ENCODE data around the gene PTPN6. TPM values are rescaled to one million over a fixed set of nuclear protein-coding genes. Genes with fewer than 3 reads are reported as not detected.
"Not testable (repeated sequence)": the region's sequence is repeated elsewhere in the genome, so short reads cannot be mapped to it uniquely, and the experiment has no call there.

PTPN6 gene
- 0.29 and 8.5 TPM in 2 replicates for total RNA-seq

DNA sequence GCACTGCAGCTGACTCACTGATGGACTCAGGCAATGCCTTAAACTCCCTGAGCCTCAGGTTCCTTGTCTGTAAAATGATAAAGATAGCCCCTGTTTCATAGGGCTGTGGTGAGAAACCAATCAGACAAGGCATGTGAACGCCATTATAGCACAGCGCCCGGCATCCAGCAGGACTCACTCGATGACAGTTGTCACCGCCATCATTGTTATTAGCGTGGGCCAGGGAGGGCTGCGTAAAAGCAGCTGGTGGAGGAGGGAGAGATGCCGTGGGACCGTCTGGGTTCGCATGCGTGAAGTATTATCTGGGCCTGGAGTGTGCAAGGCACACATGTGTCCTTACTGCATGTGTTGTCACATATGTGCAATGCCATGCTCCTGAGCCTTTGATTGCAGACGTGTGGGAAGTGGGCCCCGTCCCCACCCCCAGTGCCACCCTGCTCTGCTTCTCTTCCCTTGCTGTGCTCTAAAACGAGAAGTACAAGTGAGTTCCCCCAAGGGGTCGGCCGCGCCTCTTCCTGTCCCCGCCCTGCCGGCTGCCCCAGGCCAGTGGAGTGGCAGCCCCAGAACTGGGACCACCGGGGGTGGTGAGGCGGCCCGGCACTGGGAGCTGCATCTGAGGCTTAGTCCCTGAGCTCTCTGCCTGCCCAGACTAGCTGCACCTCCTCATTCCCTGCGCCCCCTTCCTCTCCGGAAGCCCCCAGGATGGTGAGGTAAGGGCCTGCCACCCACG lies at the start of gene PTPN6:
Gene PTPN6, plus strand, starts transcription at position 546 of the 730 bp plus-strand sequence. Its CDS starts 157 bp downstream, at position 703.
- DNase-seq (ENCODE audit: extremely low read depth, low read depth, low spot score): no peak

DNA sequence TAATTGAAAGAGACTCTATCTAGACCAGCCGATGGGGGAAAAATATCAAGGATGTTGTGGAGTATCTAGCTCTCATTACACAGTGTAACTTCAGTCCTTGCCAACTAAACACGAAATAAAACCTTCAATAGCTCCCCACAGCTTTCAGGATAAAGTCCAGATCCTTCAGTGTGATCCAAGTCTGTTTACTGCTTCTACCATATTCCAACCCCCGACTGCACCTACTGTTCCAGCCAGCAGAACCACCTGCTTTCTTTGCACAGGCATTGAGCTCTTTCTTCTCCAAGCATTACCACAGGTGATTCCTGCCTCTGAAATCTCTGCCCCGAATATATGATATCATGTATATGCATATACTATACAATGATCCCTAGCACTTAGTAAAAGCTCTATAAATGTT lies 48.7 kb upstream of the PTPN6 start:
- no peak for DNase-seq (ENCODE audit: extremely low read depth, low read depth, low spot score)

DNA sequence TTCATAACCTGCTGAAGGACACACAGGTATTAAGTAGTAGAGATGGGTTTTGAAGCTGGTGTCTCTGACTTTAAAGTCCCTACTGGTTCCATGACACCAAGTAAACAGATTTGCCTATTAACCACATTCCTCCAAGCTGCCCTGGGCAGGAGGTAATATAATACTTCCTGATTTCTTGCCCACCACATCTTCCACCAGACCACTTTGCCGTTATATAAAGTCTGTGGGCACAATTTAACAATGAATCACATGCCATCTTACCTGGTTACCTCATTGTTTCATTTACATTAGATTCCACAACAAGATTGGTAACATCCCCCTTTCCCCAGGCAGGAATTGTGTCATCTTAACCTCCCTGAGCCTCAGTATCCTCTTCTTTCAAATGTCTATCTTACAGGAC lies 47.4 kb upstream of the PTPN6 start:
- no peak for DNase-seq (ENCODE audit: extremely low read depth, low read depth, low spot score)

DNA sequence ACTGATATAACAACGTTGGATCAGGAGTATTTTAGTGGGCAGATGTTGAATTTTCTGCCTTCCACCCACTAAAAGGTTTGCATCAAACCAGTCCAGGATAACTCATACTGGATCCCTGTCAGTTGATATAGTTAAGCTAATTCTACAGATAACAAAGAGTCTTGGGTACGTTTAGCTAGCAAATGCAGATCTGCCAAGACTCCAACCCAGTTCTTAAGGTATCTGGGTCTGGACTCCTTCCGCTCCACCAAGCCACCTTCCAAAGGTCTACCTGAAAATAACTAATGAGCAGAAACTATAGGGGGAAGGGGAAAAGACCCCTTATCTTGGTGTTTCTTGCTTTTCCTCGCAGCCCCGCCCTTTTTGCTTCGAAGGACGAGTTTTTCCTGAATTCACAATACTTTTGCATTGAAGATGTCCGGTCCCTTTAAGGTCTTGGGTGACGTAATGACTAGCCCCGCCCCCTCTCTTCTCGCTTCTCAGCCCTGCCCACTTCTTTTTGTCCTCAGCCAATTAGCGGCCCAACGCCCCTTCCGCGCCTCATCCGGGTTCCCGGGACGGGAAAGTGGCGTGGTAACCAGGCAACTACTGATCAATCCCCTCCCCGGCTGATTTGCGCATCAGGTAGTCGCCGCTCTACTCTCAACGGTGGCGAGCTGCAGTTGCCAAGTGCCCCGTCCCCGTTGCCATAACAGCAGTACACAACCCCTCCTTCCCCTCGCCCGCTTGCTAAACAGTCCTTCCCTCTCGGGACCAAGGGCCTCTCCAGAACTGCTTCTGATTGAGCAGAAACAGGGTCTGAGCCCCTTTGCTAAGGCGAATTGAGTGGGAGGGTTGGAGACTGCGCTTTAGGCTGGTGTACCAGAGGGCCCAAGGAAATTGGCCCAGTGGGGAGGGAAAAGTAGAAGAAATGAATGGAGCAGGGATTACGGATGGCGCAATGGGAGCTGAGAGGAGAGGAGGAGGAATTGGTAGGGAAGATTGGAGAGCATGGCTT lies 46.6 kb upstream of the PTPN6 start, which contains the start of gene LRRC23:
Gene LRRC23, plus strand, starts transcription at position 543 of the 997 bp plus-strand sequence. CDS start 812 bp downstream, outside the sequence.
- peak; percentile 80 for DNase-seq (ENCODE audit: extremely low read depth, low read depth, low spot score)

DNA sequence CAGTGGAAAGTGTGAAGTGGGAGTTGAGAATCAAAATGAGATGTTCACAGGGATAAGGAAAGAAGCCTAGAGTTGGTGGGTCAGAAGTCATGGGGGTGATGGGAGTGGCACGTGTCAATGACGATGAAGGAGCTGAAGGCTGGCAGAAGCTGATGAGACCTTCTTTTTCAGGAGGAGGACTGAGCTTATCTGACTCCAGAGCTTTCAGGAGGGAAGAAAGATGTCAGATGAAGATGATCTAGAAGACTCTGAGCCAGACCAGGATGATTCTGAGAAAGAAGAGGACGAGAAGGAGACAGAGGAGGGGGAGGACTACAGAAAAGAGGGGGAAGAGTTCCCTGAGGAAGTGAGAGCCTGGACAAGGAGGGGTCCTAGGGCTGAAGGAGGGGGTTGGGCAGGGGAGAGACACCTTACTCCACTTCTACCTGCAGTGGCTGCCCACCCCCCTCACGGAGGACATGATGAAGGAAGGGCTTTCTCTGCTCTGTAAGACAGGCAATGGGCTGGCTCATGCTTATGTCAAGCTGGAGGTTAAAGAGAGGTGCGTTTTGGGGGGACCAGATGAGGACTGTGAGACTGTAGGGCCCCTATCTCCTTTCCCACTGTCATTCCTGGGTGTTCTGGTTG lies 45.6 kb upstream of the PTPN6 start:
- DNase-seq (ENCODE audit: extremely low read depth, low read depth, low spot score): no peak

DNA sequence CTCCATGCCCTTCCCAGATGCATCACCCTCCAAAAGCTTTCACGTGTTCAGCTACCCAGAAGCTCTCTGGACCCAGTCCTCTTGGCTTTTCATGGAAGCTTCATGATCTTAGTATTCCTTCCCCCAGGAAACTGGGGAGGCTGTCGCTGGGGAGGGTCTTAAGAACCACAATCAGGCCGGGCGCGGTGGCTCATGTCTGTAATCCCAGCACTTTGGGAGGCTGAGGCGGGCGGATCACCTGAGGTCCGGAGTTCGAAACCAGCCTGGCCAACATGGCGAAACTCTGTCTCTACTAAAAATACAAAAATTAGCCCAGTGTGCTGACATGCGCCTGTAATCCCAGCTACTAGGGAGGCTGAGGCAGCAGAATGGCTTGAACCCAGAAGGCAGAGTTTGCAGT lies 43.0 kb upstream of the PTPN6 start:
- DNase-seq (ENCODE audit: extremely low read depth, low read depth, low spot score): not testable (repeated sequence)

DNA sequence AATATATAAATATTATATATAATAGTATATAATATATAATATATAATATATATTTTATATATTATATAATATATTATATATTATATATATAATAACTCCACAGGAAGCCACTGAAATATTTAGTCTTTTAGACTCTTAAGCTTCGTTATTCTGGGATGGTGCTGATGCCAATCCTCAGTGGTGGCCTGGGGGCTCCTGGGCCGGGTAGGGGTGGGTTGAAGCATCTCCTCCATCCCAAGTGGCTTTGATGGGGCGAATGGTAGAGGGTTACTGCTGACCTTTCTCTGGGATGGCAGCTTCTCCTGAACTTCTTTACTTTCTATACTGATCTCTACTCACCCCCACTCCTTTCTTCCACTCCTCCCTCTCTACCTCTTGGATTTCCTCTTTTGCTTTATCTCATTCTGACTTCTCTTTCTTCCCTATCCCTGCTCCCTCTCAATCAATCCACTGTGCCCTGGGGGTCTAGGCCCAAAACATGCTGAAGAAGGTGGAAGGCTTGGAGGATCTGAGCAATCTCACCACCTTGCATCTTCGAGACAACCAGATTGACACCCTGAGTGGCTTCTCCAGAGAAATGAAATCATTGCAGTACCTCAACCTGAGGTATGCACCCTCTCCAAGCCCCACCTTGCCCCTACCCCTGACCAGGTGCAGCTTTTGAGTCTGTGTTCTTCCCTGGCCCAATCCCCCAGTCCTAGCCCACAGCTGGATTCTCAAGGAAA lies 41.6 kb upstream of the PTPN6 start:
- no peak for DNase-seq (ENCODE audit: extremely low read depth, low read depth, low spot score)

DNA sequence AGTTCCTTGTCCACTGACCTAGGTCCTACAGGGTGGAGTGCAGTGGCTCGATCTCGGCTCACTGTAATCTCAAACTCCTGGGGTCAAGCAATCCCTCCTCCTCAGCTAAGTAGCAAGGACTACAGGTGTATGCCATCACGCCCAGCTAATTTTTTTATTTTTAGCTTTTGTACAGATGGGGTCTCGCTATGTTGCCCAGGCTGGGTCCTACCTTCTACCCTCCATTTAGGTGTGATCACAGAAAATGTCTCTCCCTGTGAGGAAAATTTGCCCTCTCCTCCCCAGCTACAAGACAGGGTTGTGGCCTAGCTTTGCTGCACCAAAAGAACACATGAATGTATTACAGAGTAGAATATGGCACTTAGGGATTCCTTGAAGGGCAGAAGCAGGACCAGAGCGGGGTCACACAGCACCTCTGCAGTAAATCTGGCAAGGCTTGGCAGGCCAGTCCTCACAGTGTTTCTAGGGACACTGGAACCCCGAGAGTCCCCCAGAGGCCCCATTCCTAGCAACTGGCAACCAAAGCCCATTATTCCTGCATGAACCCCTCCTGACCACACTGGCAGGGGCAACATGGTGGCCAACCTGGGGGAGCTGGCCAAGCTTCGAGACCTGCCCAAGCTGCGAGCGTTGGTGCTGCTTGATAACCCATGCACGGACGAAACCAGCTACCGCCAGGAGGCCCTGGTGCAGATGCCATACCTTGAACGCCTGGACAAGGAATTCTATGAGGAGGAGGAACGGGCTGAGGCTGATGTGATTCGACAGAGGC lies 38.8 kb upstream of the PTPN6 start:
- DNase-seq (ENCODE audit: extremely low read depth, low read depth, low spot score): no peak

DNA sequence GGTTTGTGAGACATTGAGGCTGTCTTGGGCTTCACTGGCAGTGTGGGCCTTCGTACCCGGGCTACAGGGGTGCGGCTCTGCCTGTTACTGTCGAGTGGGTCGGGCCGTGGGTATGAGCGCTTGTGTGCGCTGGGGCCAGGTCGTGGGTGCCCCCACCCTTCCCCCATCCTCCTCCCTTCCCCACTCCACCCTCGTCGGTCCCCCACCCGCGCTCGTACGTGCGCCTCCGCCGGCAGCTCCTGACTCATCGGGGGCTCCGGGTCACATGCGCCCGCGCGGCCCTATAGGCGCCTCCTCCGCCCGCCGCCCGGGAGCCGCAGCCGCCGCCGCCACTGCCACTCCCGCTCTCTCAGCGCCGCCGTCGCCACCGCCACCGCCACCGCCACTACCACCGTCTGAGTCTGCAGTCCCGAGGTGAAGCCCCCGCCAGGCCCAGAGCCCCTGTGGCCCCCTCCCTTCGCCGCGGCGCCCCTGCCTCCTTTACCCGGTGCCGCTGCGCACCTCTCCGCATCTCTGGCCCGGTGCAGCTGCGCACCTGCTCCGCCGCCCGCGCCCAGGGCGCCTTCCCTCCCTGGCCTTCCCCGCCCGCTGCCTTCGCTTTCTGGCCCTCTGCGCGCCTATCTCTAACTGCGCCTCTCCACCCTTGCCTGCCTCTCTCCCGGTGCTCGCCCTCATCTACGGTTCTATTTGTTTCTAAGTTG lies 36.8 kb upstream of the PTPN6 start, which contains the start of gene ENO2:
Gene ENO2, plus strand, starts transcription at position 335 of the 701 bp plus-strand sequence. CDS start 1,253 bp downstream, outside the sequence.
- no peak for DNase-seq (ENCODE audit: extremely low read depth, low read depth, low spot score)

DNA sequence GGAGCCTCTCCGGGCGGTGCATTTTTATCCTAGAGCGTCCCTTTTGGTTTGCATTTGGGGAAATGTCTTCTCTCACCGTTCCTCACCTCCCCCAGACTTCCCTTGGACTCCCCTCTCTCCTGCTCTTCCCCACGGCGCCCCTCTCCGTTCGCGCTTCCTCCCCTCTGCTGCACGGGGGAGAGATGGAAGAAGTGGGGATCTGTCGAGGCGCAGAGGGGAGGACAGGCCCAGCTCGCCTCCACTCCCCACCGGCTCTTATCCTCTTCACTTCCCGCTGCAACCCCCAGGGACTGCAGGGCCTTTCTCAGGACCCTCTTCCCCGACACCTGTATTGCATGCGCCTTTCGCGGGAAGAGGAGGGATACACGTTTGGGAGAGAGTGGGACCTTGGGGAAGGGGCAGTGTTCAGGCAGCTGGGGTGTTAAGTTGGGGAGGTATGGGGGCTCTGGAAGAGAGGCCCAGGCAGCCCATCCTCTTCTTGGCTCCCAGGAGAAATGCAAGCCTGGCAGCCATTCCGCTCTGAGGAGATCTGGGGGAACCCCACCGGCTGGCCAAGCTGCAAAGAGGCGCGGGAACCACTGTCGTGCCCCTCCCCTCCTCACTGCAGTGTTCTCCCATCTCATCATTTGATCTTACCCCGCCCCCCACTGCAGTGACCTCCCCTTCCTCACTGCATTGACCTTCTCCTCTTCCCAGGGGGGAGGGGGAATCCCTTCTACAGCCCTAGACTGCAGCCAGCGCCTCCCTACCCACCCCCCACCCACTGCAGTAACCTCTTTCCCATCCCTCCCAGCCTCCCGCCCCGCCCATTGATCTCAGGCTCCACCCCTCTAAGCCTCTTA lies 36.0 kb upstream of the PTPN6 start:
- DNase-seq (ENCODE audit: extremely low read depth, low read depth, low spot score): no peak

DNA sequence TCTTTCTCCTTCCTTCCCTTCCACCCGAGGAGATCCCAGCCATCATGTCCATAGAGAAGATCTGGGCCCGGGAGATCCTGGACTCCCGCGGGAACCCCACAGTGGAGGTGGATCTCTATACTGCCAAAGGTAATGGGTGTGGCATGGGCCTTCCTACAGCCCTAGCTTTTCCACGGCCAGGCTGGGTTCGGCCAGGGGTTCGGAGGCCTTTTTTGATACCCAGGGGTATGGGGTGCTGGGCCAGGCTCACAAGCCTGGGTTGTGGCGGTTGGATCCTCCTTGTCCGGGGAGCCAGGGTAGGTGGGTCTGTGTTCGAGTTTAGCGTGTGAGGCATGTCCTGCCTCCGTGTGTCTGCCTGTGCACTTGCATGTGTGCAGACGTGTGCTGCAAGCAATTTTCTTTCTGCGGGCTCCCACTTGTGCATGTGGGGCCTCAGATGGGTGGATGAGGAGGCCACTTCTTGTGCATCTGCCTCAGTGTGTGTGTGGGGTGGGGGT lies 35.3 kb upstream of the PTPN6 start:
- no peak for DNase-seq (ENCODE audit: extremely low read depth, low read depth, low spot score)

DNA sequence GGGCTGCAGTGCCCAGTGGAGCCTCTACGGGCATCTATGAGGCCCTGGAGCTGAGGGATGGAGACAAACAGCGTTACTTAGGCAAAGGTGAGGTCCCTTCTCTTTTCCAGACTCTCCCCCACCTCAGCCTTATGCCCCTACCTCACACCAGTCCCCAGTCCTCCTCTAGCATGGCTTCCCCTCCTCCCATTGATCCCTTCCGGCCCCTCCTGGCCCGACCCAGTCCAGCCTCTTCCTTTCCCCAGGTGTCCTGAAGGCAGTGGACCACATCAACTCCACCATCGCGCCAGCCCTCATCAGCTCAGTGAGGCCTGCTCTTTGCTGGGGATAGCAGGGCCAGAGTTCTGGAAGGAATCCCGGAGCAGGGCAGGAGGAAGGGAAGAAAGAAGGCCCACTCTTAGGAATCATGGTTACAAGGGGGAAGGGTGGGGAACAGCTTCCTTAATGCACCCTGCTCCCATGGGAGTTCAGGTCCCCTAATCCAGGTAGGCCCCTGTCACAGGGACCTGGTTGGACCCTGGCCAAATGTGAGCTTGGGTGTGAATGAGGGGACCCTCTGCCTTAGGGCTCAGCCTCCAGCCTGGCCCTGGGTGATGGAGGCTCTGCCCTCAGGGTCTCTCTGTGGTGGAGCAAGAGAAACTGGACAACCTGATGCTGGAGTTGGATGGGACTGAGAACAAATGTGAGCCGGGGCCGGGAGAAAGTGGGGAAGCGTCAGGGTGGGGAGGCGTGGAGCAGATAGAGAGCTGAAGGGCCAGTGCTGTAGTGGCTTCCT lies 34.5 kb upstream of the PTPN6 start:
- DNase-seq (ENCODE audit: extremely low read depth, low read depth, low spot score): no peak

DNA sequence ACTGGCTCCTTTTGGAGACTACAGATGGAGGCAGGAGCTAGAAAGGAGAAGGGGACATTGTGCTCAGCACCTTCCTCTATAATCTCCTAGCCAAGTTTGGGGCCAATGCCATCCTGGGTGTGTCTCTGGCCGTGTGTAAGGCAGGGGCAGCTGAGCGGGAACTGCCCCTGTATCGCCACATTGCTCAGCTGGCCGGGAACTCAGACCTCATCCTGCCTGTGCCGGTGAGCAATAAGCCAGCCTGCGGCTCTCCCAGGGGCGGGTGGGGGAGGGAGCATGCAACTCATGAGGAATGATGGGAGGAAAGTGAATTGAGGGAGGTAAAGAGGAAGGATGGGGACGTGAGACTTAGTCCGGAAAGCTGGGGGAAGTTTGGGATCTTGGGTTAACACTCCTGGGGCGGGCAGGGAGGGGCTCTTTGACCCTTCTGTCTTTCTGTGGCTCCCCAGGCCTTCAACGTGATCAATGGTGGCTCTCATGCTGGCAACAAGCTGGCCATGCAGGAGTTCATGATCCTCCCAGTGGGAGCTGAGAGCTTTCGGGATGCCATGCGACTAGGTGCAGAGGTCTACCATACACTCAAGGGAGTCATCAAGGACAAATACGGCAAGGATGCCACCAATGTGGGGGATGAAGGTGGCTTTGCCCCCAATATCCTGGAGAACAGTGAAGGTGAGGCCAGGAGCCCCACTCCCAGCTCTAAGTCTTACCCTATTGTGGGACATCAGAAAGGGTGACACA lies 33.5 kb upstream of the PTPN6 start:
- DNase-seq (ENCODE audit: extremely low read depth, low read depth, low spot score): no peak

DNA sequence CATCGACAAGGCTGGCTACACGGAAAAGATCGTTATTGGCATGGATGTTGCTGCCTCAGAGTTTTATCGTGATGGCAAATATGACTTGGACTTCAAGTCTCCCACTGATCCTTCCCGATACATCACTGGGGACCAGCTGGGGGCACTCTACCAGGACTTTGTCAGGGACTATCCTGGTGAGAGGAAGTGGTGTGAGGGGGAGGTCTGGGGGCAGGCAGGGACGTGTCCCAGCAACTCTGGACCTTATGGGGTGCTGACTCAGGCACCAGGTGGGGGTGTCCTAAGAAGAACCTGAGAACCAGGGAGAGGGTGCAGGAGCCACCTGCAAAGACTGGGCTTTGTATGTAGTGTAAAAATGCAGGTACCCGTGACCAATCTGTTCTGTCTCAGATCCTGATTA lies 31.6 kb upstream of the PTPN6 start:
- DNase-seq (ENCODE audit: extremely low read depth, low read depth, low spot score): no peak

DNA sequence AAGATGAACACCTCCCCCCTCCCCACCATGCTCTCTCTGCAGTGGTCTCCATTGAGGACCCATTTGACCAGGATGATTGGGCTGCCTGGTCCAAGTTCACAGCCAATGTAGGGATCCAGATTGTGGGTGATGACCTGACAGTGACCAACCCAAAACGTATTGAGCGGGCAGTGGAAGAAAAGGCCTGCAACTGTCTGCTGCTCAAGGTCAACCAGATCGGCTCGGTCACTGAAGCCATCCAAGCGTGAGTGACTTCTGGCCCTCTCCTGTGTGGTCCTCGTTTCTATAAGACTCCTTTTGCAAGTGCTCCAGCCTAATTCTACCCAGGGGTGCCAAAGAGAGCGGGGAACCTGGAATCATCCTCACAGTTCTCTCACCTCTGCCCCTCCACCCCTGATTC lies 29.6 kb upstream of the PTPN6 start:
- DNase-seq (ENCODE audit: extremely low read depth, low read depth, low spot score): no peak
